DOHH2 (cell line): ENCODE measurements around the gene AGR2.

Experiments
- H3F3A ChIP-seq: fragments of 200-600 bp; sonication (generic), shearing (Covaris generic); 2 replicates; pipeline ENCODE4 v1.6.0; 2016; ENCODE audit warnings: antibody characterized with exemption, mild to moderate bottlenecking; ENCODE audit not compliant: control insufficient read depth, insufficient read depth
- H3K27ac ChIP-seq: fragments of 200-600 bp; sonication (generic); 2 replicates; pipeline ENCODE4 v1.5.1; 2014; ENCODE audit warnings: low read depth, mild to moderate bottlenecking, low read length, moderate library complexity
- H3K27me3 ChIP-seq: fragments of 200-600 bp; sonication (generic); 2 replicates; pipeline ENCODE4 v1.6.1; 2014; ENCODE audit warnings: mild to moderate bottlenecking, low read length, mixed read lengths; ENCODE audit not compliant: control insufficient read depth
- H3K36me3 ChIP-seq: fragments of 200-600 bp; sonication (generic); 2 replicates; pipeline ENCODE4 v1.6.1; 2014; ENCODE audit warnings: mild to moderate bottlenecking, low read length, moderate library complexity, mixed read lengths; ENCODE audit not compliant: control insufficient read depth
- H3K4me1 ChIP-seq: fragments of 200-600 bp; sonication (generic); 2 replicates; pipeline ENCODE4 v1.6.1; 2014; ENCODE audit warnings: mild to moderate bottlenecking, low read length, mixed read lengths; ENCODE audit not compliant: control insufficient read depth
- H3K4me2 ChIP-seq: fragments of 200-600 bp; sonication (generic); 2 replicates; pipeline ENCODE4 v1.6.0; 2014; ENCODE audit warnings: mild to moderate bottlenecking, low read length, moderate library complexity
- H3K4me3 ChIP-seq: fragments of 200-600 bp; sonication (generic); 2 replicates; pipeline ENCODE4 v1.5.1; 2014; ENCODE audit warnings: mild to moderate bottlenecking, low read length, mixed read lengths
- H3K79me2 ChIP-seq: fragments of 200-600 bp; sonication (generic); 2 replicates; pipeline ENCODE4 v1.6.1; 2014; ENCODE audit warnings: mild to moderate bottlenecking, low read length, mixed read lengths; ENCODE audit not compliant: control insufficient read depth
- H3K9me2 ChIP-seq: fragments of 200-600 bp; sonication (generic); replicated peaks from 2 replicates; pipeline ENCODE4 v1.6.1; 2014; ENCODE audit warnings: mild to moderate bottlenecking, low read length, mixed read lengths; ENCODE audit not compliant: control insufficient read depth
- H3K9me3 ChIP-seq: fragments of 200-600 bp; sonication (generic); 2 replicates; pipeline ENCODE4 v1.6.1; 2014; ENCODE audit warnings: antibody characterized with exemption, low read length, mixed read lengths; ENCODE audit not compliant: control insufficient read depth, insufficient read depth
- H4K20me1 ChIP-seq: fragments of 200-600 bp; sonication (generic); 2 replicates; pipeline ENCODE4 v1.6.0; 2014; ENCODE audit warnings: low read depth, mild to moderate bottlenecking, antibody characterized with exemption, low read length, moderate library complexity; ENCODE audit not compliant: control insufficient read depth, insufficient read depth
- CTCF ChIP-seq: fragments of 200-600 bp; sonication (generic); IDR thresholded peaks from one replicate; pipeline ENCODE4 v1.5.1; 2014; ENCODE audit warnings: antibody characterized with exemption, mild to moderate bottlenecking, low read depth, low read length; ENCODE audit not compliant: poor library complexity, severe bottlenecking
- EZH2phosphoT487 ChIP-seq: fragments of 200-600 bp; sonication (generic); IDR thresholded peaks from 2 replicates; pipeline ENCODE4 v1.6.1; 2017; ENCODE audit warnings: borderline replicate concordance, mild to moderate bottlenecking, antibody characterized with exemption, low read length, moderate library complexity, mixed read lengths

The AGR2 gene

GRCh38 chr7:16755397-16755796 lies 49.4 kb downstream of the AGR2 start:
- Histone ChIP-seq H3K36me3 (no peaks in the 10 kb centered on the region), H3K4me3 (peak overlapping the region; percentile 85), H4K20me1 (no peaks in the 10 kb centered on the region), H3F3A (peaks cover 39% of the 10 kb centered on the region), H3K4me1 (peaks cover 66% of the 10 kb centered on the region), H3K27ac (no peak overlapping the region), H3K79me2 (peaks cover 13% of the 10 kb centered on the region), H3K27me3 (peaks cover 15% of the 10 kb centered on the region), H3K9me2 (no peaks in the 10 kb centered on the region), H3K4me2 (peak overlapping the region; percentile 91), H3K9me3 (no peaks in the 10 kb centered on the region)
- TF ChIP-seq CTCF, result no peak
- TF ChIP-seq EZH2phosphoT487, result no peak

- Histone ChIP-seq H3K4me2 (peak overlapping the region; percentile 91), H3K9me2 (no peaks in the 10 kb centered on the region), H3K27ac (no peak overlapping the region), H3K4me1 (peaks cover 62% of the 10 kb centered on the region), H3F3A (peaks cover 39% of the 10 kb centered on the region), H3K36me3 (no peaks in the 10 kb centered on the region), H3K4me3 (peak overlapping the region; percentile 85), H3K9me3 (no peaks in the 10 kb centered on the region), H3K27me3 (peaks cover 15% of the 10 kb centered on the region), H4K20me1 (no peaks in the 10 kb centered on the region), H3K79me2 (peaks cover 8% of the 10 kb centered on the region)
- no peak for TF ChIP-seq EZH2phosphoT487
- TF ChIP-seq CTCF, result no peak
Observed at GRCh38 chr7:16754856-16755317, 49.9 kb downstream of the AGR2 start.

- Histone ChIP-seq H3K27ac (no peak overlapping the region), H3K9me2 (no peaks in the 10 kb centered on the region), H3F3A (peaks cover 34% of the 10 kb centered on the region), H3K4me2 (peak overlapping the region; percentile 91), H3K79me2 (peaks cover 6% of the 10 kb centered on the region; the same call in 1 of the 2 replicates), H3K9me3 (no peaks in the 10 kb centered on the region), H3K4me3 (peak overlapping the region; percentile 85), H3K4me1 (peaks cover 55% of the 10 kb centered on the region), H3K27me3 (peaks cover 15% of the 10 kb centered on the region), H3K36me3 (no peaks in the 10 kb centered on the region), H4K20me1 (no peaks in the 10 kb centered on the region)
- TF ChIP-seq CTCF (no peak), EZH2phosphoT487 (peak; percentile 59; the same call in 1 of the 2 replicates)
Observed at GRCh38 chr7:16753932-16754855, 50.6 kb downstream of the AGR2 start.
